Measurements from ENCODE around the gene TSPEAR.

Gene TSPEAR

GRCh38 chr21:44450402-44450801 is 261.0 kb downstream of the TSPEAR start:
- in situ Hi-C loops (cut with MboI; ENCODE audit: low pct_unique_long_range_greater_than_20kb, low sequenced_read_pairs, unreplicated experiment): loop anchor here (25.0 kb wide), 1 partner anchor 363 kb away; no protein-coding TSS in a partner anchor
- TF ChIP-seq CTCF (IDR thresholded peaks at IDR 0.05; ENCODE audit: extremely low read depth, insufficient read depth, missing control alignments): no peak
- no peak for DNase-seq (ENCODE audit: low spot score)

GRCh38 chr21:44449473-44450363 is 261.7 kb downstream of the TSPEAR start:
- DNase-seq (ENCODE audit: low spot score): no peak
- no peak for TF ChIP-seq CTCF (IDR thresholded peaks at IDR 0.05; ENCODE audit: extremely low read depth, insufficient read depth, missing control alignments)
- in situ Hi-C loops (cut with MboI; ENCODE audit: low pct_unique_long_range_greater_than_20kb, low sequenced_read_pairs, unreplicated experiment): loop anchor here (25.0 kb wide), 1 partner anchor 362 kb away; no protein-coding TSS in a partner anchor

- no peak for DNase-seq (ENCODE audit: low spot score)
- no peak for TF ChIP-seq CTCF (IDR thresholded peaks at IDR 0.05; ENCODE audit: extremely low read depth, insufficient read depth, missing control alignments)
- in situ Hi-C loops (cut with MboI; ENCODE audit: low pct_unique_long_range_greater_than_20kb, low sequenced_read_pairs, unreplicated experiment): no loop called here
These were observed 262.7 kb downstream of the TSPEAR start for GRCh38 chr21:44448651-44449131.

All from GM13977 (cell line).